Smooth muscle cell (in vitro differentiated cells): ENCODE data around the gene WDR7. TPM values are rescaled to one million over a fixed set of nuclear protein-coding genes. Genes with fewer than 3 reads are reported as not detected.

ENCODE experiments used
- DNase-seq: peaks from one replicate; lab custom pipeline; 2025; ENCODE audit not compliant: unreplicated experiment; lab: John Stamatoyannopoulos, UW
- H2AFZ ChIP-seq: fragments of 200-600 bp; sonication (generic); 2 replicates; pipeline ENCODE4 v1.6.0; 2016; ENCODE audit warnings: antibody characterized with exemption, low read depth, mild to moderate bottlenecking
- H3F3A ChIP-seq: fragments of 200-600 bp; sonication (generic); 2 replicates; pipeline ENCODE4 v1.6.0; 2017; ENCODE audit warnings: antibody characterized with exemption, low read depth
- H3K27ac ChIP-seq: fragments of 200-600 bp; sonication (generic); 2 replicates; pipeline ENCODE4 v1.5.1; 2016; ENCODE audit warnings: low read depth, mild to moderate bottlenecking
- H3K27me3 ChIP-seq: fragments of 200-600 bp; sonication (generic); 2 replicates; pipeline ENCODE4 v1.6.1; 2016; ENCODE audit warnings: low read depth, mild to moderate bottlenecking
- H3K36me3 ChIP-seq: fragments of 200-600 bp; sonication (generic); 2 replicates; pipeline ENCODE4 v1.5.1; 2016; ENCODE audit warnings: low read depth
- H3K4me1 ChIP-seq: fragments of 200-600 bp; sonication (generic); 2 replicates; pipeline ENCODE4 v1.5.1; 2016; ENCODE audit warnings: low read depth
- H3K4me2 ChIP-seq: fragments of 200-600 bp; sonication (generic); 2 replicates; pipeline ENCODE4 v1.6.0; 2016; ENCODE audit warnings: mild to moderate bottlenecking
- H3K4me3 ChIP-seq: fragments of 200-600 bp; sonication (generic); 2 replicates; pipeline ENCODE4 v1.5.1; 2016; ENCODE audit warnings: mild to moderate bottlenecking
- H3K79me2 ChIP-seq: fragments of 200-600 bp; sonication (generic); 2 replicates; pipeline ENCODE4 v1.6.0; 2016; ENCODE audit warnings: low read depth, mild to moderate bottlenecking
- H3K9ac ChIP-seq: fragments of 200-600 bp; sonication (generic); 2 replicates; pipeline ENCODE4 v1.6.0; 2016; ENCODE audit warnings: low read depth
- H3K9me3 ChIP-seq: fragments of 200-600 bp; sonication (generic); replicated peaks from 2 replicates; pipeline ENCODE4 v1.5.1; 2016; ENCODE audit warnings: low read depth
- H4K20me1 ChIP-seq: fragments of 200-600 bp; sonication (generic); 2 replicates; pipeline ENCODE4 v1.6.0; 2016; ENCODE audit warnings: low read depth
- CTCF ChIP-seq: fragments of 200-600 bp; sonication (generic); IDR thresholded peaks from 2 replicates; pipeline ENCODE4 v1.5.1; 2017; ENCODE audit warnings: borderline replicate concordance, mild to moderate bottlenecking, antibody characterized with exemption; ENCODE audit not compliant: insufficient read depth, poor library complexity, severe bottlenecking
- WGBS: methylation state at CpG from one replicate; pipeline ENCODE4 v1.1.7; 2016; ENCODE audit warnings: low lambda C conversion rate; 5-methylcytosine and 5-hydroxymethylcytosine counted together
- polyA plus RNA-seq: library from polyadenylated mRNA; unstranded; fragments of >200 nt; fragmentation: Nextera tagmentation; extraction: Ambion mirVana; gene quantifications from 2 replicates; pipeline ENCODE4 v1.2.1, GENCODE V29; 2016
- total RNA-seq: library from RNA; depleted of rRNA; stranded (reverse); fragments of >200 nt; gene quantifications from 2 replicates; pipeline ENCODE4 v1.2.3, GENCODE V29; 2014

Gene WDR7
- total and polyA plus RNA-seq, 2 experiments from 2014 or later: 5.3 to 9.2 TPM

GRCh38 chr18:57014772-57015413 lies 363.7 kb downstream of the WDR7 start:
- H3K4me3 ChIP-seq: no peak overlapping the region

GRCh38 chr18:57015451-57015850 lies 364.3 kb downstream of the WDR7 start:
- Histone ChIP-seq H3K9me3 (no peaks in the 10 kb centered on the region), H3K79me2 (no peaks in the 10 kb centered on the region), H3K4me2 (no peak overlapping the region), H2AFZ (no peak overlapping the region), H3K27me3 (no peaks in the 10 kb centered on the region), H3K4me3 (no peak overlapping the region), H3F3A (no peaks in the 10 kb centered on the region), H3K9ac (no peak overlapping the region), H3K4me1 (peaks cover 5% of the 10 kb centered on the region), H3K36me3 (no peaks in the 10 kb centered on the region), H3K27ac (no peak overlapping the region), H4K20me1 (no peaks in the 10 kb centered on the region)
- 94% methylated on average over 7 of the region's 7 CpGs for WGBS
- no peak for TF ChIP-seq CTCF
- DNase-seq: no peak

More at GRCh38 chr18:57014772-57015413, 363.7 kb downstream of the WDR7 start:
- Histone ChIP-seq H3K36me3 (no peaks in the 10 kb centered on the region), H3K9me3 (no peaks in the 10 kb centered on the region), H3K4me1 (peaks cover 5% of the 10 kb centered on the region), H4K20me1 (no peaks in the 10 kb centered on the region), H2AFZ (no peak overlapping the region), H3K27ac (no peak overlapping the region), H3F3A (no peaks in the 10 kb centered on the region), H3K9ac (no peak overlapping the region), H3K79me2 (no peaks in the 10 kb centered on the region), H3K4me2 (no peak overlapping the region), H3K27me3 (no peaks in the 10 kb centered on the region)
- DNase-seq: no peak
- WGBS: 93% methylated on average over 4 of the region's 4 CpGs
- TF ChIP-seq CTCF: no peak

GRCh38 chr18:57018845-57019244 lies 367.7 kb downstream of the WDR7 start:
- Histone ChIP-seq H2AFZ (no peak overlapping the region), H3K4me1 (peaks cover 5% of the 10 kb centered on the region), H3K4me2 (no peak overlapping the region), H3K4me3 (no peak overlapping the region), H3K36me3 (no peaks in the 10 kb centered on the region), H3K27me3 (no peaks in the 10 kb centered on the region), H4K20me1 (no peaks in the 10 kb centered on the region), H3K9me3 (no peaks in the 10 kb centered on the region), H3F3A (no peaks in the 10 kb centered on the region), H3K27ac (no peak overlapping the region), H3K79me2 (no peaks in the 10 kb centered on the region), H3K9ac (no peak overlapping the region)
- WGBS: 63% methylated on average over 3 of the region's 3 CpGs
- no peak for TF ChIP-seq CTCF
- DNase-seq: no peak

- Histone ChIP-seq H3K4me3 (no peak overlapping the region), H2AFZ (no peak overlapping the region), H3K27ac (no peak overlapping the region), H3K9me3 (no peaks in the 10 kb centered on the region), H3F3A (no peaks in the 10 kb centered on the region), H3K27me3 (no peaks in the 10 kb centered on the region), H4K20me1 (no peaks in the 10 kb centered on the region), H3K4me2 (no peak overlapping the region), H3K4me1 (no peaks in the 10 kb centered on the region), H3K36me3 (no peaks in the 10 kb centered on the region), H3K9ac (no peak overlapping the region), H3K79me2 (no peaks in the 10 kb centered on the region)
- no peak for TF ChIP-seq CTCF
- 94% methylated on average over 4 of the region's 4 CpGs for WGBS
- DNase-seq: no peak
Measured at GRCh38 chr18:57022716-57023115, 371.6 kb downstream of the WDR7 start.
